Nephron (organoid): ENCODE data around the gene NSD1.

Experiments
- H3K27ac Mint-ChIP-seq, 3 experiments: 2 replicates each; pipeline ENCODE4 v1.8.0; 2020; ENCODE audit warnings: mixed read lengths in 3 of 3, mild to moderate bottlenecking in 2 of 3, moderate library complexity in 1 of 3
- H3K27me3 Mint-ChIP-seq: 2 replicates; pipeline ENCODE4 v1.8.0; 2021; ENCODE audit warnings: low read depth, mild to moderate bottlenecking, moderate library complexity, mixed read lengths
- H3K36me3 Mint-ChIP-seq: 2 replicates; pipeline ENCODE4 v1.8.0; 2020; ENCODE audit warnings: low read depth, mixed read lengths
- H3K4me1 Mint-ChIP-seq: 2 replicates; pipeline ENCODE4 v1.8.0; 2020; ENCODE audit warnings: mixed read lengths
- H3K4me3 Mint-ChIP-seq, 3 experiments: 2 replicates each; pipeline ENCODE4 v1.8.0; 2020; ENCODE audit warnings: mild to moderate bottlenecking in 3 of 3, mixed read lengths in 3 of 3, moderate library complexity in 2 of 3
- H3K9me3 Mint-ChIP-seq: 2 replicates; pipeline ENCODE4 v1.8.0; 2020; ENCODE audit warnings: mixed read lengths
- CTCF ChIP-seq, 3 experiments: fragments of 200-600 bp; sonication (generic); IDR thresholded peaks; one replicate each; pipeline ENCODE4 v1.5.0; 2021; ENCODE audit warnings: antibody characterized with exemption in 3 of 3; ENCODE audit not compliant: unreplicated experiment in 3 of 3

Gene NSD1

GRCh38 chr5:177195307-177195952, 61.9 kb downstream of the NSD1 start:
- Mint-ChIP-seq H3K4me1 (peaks cover 5% of the 10 kb centered on the region), H3K4me3 (no peak overlapping the region), H3K27me3 (no peaks in the 10 kb centered on the region), H3K9me3 (no peaks in the 10 kb centered on the region), H3K36me3 (peaks cover 63% of the 10 kb centered on the region), H3K27ac (no peak overlapping the region)
- no peak for TF ChIP-seq CTCF (IDR thresholded peaks at IDR 0.05; ENCODE audit: unreplicated experiment in 3 of 3)

GRCh38 chr5:177198738-177199137, 65.2 kb downstream of the NSD1 start:
- peaks cover 64% of the 10 kb centered on the region for H3K36me3 Mint-ChIP-seq
- no peak overlapping the region for H3K4me3 Mint-ChIP-seq
- no peak for TF ChIP-seq CTCF (IDR thresholded peaks at IDR 0.05; ENCODE audit: unreplicated experiment in 3 of 3)
- H3K4me1 Mint-ChIP-seq, result peaks cover 5% of the 10 kb centered on the region
- no peaks in the 10 kb centered on the region for H3K9me3 Mint-ChIP-seq
- no peak overlapping the region for H3K27ac Mint-ChIP-seq
- no peaks in the 10 kb centered on the region for H3K27me3 Mint-ChIP-seq

- H3K9me3 Mint-ChIP-seq, result no peaks in the 10 kb centered on the region
- H3K4me1 Mint-ChIP-seq, result no peaks in the 10 kb centered on the region
- no peak overlapping the region for H3K27ac Mint-ChIP-seq
- peaks cover 59% of the 10 kb centered on the region for H3K36me3 Mint-ChIP-seq
- no peaks in the 10 kb centered on the region for H3K27me3 Mint-ChIP-seq
- no peak overlapping the region for H3K4me3 Mint-ChIP-seq
- no peak for TF ChIP-seq CTCF (IDR thresholded peaks at IDR 0.05; ENCODE audit: unreplicated experiment in 3 of 3)
Measured at GRCh38 chr5:177204281-177204680, 70.7 kb downstream of the NSD1 start.

GRCh38 chr5:177209610-177210009, 76.0 kb downstream of the NSD1 start:
- Mint-ChIP-seq H3K4me1 (no peaks in the 10 kb centered on the region), H3K4me3 (no peak overlapping the region), H3K9me3 (no peaks in the 10 kb centered on the region), H3K27me3 (no peaks in the 10 kb centered on the region), H3K36me3 (peaks cover 73% of the 10 kb centered on the region), H3K27ac (no peak overlapping the region)
- no peak for TF ChIP-seq CTCF (IDR thresholded peaks at IDR 0.05; ENCODE audit: unreplicated experiment in 3 of 3)

GRCh38 chr5:177212242-177212641, 78.7 kb downstream of the NSD1 start:
- H3K27ac Mint-ChIP-seq, result no peak overlapping the region
- TF ChIP-seq CTCF (IDR thresholded peaks at IDR 0.05; ENCODE audit: unreplicated experiment in 3 of 3), result no peak
- H3K4me1 Mint-ChIP-seq, result no peaks in the 10 kb centered on the region
- no peak overlapping the region for H3K4me3 Mint-ChIP-seq
- no peaks in the 10 kb centered on the region for H3K9me3 Mint-ChIP-seq
- H3K27me3 Mint-ChIP-seq, result no peaks in the 10 kb centered on the region
- peaks cover 83% of the 10 kb centered on the region for H3K36me3 Mint-ChIP-seq

- H3K27ac Mint-ChIP-seq, result no peak overlapping the region
- no peak overlapping the region for H3K4me3 Mint-ChIP-seq
- peaks cover 5% of the 10 kb centered on the region for H3K4me1 Mint-ChIP-seq
- H3K9me3 Mint-ChIP-seq, result no peaks in the 10 kb centered on the region
- no peak for TF ChIP-seq CTCF (IDR thresholded peaks at IDR 0.05; ENCODE audit: unreplicated experiment in 3 of 3)
- peaks cover 62% of the 10 kb centered on the region for H3K36me3 Mint-ChIP-seq
- H3K27me3 Mint-ChIP-seq, result no peaks in the 10 kb centered on the region
Measured at GRCh38 chr5:177220576-177220975, 87.0 kb downstream of the NSD1 start.
